NCI-H510A treated with DMSO at 0.1 percent for 48 hours (cell line): Measurements from ENCODE around the gene ADAMTS2.
"Not testable (repeated sequence)": the region's sequence is repeated elsewhere in the genome, so short reads cannot be mapped to it uniquely, and the experiment has no call there.

Source experiments
- DNase-seq: peaks from one replicate; lab custom pipeline; 2025; lab: John Stamatoyannopoulos, UW

ADAMTS2 gene

DNA sequence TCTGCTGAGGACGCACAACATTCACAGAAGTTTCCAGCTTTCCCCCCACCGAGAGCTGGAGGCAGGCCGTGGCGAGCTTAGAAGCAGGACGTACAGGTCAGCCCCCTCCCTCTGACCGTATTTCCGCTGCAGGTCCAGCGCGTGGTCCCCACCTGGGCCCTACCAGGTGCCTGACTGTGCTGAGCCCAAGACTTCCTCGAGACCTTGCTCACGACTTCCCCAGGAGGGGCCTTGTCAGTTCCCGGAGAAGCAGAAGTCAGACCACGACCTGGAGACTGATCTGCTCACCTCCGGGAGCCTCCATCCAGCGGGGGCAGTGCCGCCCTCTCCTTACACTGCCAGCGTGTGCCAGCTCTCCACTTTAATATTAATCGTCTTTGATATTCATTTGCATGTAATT lies 128.9 kb downstream of the ADAMTS2 start:
- DNase-seq = not testable (repeated sequence)

DNA sequence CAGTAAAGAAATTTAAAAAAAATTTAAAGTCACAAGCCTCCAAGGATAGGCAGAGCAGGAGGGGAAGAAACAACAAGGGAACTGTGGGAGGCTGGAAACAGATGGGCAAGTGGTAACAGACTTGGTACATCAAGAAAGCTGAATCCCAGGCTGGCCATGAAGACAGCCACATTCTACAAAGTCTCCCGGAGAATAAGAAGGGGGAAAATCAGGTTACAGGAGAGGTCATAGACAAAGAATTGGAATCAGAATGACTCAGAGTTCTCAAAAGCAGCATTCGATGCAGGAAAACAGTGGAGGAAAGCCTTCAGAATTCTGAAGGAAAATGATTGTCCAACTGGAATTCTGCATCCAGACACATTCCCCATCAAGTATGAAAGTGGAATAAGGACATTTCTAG lies 129.7 kb downstream of the ADAMTS2 start:
- DNase-seq = no peak

DNA sequence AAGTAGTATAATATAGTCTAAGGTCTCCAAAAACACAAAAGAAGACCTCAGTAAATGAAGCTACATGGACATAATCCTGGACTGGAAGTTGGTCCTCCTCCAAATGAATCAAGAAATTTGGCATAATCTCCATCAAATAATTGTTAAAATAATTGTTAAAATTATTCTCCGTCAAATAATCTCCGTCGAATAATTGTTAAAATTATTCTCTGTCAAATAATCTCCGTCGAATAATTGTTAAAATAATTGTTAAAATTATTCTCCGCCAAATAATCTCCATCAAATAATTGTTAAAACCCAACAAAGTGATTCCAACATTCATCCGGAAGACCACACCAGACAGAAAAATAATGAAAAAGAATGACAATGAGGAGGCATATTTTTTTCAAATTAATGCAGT lies 130.6 kb downstream of the ADAMTS2 start:
- DNase-seq = no peak

DNA sequence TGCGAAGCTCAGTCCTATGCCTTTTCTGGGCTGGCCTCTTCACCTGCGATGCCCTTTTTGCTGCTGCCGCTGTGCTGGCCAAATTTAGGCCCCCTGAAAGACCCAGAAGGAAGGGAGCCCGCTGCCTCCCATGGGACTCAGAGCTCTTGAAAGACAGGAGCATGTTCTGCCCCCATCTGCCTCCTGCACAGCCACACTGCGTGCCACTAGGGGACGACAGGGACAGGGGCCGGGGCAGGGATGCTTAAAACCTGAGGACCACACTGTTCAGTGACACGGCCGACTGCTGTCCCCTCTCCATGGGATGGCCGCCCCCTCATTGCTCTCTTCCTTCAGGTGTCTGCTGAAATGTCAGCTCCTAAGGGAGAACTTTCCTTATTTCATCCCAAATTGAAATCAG lies 132.4 kb downstream of the ADAMTS2 start:
- DNase-seq = no peak

DNA sequence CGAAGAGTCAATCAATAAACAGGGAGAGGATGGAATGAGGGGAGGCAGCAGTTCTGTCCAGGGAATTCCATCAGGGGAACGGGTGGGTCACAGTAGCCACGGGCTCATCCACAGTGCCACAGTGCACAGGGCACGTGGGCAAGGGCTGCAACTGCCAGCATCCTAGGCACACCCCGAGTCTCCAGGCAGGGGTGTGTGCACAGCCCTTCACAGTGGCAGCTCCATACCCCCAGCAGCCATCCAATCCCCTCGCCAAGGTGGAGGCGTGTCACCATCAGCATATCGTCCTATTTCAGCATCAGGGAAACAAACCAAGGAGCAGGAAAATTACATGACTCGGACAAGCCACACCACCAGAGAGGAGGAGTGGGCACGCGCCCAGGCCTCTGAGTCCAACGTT lies 133.6 kb downstream of the ADAMTS2 start:
- DNase-seq = no peak

DNA sequence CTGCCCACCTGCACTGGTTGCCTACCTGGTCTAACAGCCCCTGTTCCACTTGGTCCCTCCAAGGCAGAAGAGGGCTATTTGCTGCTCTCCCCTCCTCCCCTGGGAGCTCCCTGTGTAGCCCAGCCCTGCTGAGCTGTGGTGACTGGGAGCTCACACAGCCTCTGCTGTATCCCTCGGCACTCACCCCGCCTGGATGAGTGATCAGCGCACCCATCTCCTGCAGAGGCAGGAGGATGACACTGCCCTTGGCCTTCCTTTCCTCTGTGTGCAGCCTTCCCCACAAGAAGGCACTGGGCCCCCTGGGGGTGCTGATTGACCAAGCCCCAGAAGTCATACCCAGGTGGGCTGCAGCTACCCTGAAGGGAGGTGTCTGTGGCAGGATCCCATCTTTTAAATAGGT lies 134.2 kb downstream of the ADAMTS2 start:
- DNase-seq = no peak

DNA sequence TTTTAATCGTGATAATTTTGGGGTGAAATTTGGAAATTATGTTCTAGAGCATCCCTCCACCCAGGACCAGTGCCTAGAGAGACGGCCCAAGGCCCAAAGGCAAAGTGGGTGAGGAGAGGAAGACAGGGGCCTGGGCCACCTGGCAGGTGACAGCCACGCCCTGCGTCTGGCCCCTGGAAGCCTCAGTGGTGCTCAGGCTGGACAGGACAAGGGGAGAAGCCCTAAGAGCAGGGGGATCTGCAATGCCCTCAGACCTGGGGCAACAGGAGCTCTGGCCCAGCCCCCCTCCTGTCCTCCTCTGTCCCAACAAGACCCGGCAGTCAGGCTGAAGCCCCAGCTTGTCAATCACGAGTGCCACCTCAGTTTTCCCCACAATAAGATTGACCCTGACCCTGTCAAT lies 134.8 kb downstream of the ADAMTS2 start:
- no peak for DNase-seq

DNA sequence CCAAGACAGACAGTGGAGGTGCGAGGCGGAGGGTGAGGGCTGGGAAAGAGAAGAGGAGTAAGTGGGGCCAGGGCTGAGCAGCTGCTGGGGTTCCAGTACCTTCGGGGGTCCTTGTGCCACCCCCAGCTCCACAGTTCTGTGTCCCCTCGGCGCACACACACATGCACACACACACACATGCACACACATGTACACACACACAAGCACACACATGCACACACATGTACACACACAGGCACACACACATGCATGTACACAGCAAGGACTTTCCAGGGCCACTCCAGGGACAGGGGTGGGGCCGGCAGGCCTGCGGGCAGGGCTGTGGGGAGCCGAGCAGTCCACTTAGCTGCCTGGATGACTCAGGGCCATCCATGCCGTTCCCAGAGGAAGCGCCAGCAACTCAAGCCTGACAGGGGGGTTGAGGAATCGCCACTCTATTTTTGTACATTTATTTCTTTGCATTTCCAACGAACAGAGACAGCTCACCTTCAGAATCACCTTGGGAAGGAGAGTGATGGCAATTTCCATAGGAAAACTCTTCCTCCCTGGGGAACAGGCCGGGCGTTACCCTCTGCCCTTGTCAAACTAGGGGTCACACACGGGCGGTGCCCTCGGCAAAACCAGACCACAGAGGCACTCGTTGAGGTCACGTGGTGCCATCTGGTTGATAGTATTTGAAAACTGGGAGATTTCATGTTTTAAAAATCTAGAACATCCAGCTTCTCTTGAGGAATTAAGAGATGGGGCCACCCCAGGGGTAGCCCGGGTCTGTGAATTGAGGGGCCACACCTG lies 135.7 kb downstream of the ADAMTS2 start:
- no peak for DNase-seq

DNA sequence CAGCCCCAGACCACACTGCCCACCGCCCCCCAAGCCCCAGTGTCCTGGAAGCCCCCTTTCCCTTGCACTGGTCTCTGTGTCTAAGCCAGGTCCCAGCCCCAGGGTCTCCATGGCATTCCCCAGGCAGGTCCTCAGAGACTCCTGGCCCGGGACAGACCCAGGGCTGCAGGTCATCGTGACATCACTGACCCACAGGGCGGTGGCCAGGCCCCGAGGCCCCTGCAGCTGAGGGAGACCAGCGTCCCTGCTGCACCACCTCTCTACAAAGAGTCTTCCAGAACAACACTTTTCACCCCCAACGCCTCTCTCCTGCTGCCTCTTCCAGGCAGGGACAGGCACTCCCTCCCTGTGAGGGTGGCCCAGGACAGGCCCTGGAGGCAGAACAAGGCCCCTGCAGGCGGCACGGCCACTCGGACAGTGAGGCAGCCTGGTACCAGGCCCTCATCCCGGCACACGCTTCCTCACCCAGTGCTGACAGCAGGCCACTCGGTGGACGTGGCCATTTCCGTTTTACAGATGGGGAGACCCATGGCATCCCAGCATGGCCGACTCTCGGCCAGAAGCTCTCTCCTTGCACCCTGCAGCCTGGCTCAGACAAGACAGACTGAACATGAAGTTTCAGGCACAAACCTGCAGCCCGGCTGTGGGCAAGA lies 136.4 kb downstream of the ADAMTS2 start:
- no peak for DNase-seq

DNA sequence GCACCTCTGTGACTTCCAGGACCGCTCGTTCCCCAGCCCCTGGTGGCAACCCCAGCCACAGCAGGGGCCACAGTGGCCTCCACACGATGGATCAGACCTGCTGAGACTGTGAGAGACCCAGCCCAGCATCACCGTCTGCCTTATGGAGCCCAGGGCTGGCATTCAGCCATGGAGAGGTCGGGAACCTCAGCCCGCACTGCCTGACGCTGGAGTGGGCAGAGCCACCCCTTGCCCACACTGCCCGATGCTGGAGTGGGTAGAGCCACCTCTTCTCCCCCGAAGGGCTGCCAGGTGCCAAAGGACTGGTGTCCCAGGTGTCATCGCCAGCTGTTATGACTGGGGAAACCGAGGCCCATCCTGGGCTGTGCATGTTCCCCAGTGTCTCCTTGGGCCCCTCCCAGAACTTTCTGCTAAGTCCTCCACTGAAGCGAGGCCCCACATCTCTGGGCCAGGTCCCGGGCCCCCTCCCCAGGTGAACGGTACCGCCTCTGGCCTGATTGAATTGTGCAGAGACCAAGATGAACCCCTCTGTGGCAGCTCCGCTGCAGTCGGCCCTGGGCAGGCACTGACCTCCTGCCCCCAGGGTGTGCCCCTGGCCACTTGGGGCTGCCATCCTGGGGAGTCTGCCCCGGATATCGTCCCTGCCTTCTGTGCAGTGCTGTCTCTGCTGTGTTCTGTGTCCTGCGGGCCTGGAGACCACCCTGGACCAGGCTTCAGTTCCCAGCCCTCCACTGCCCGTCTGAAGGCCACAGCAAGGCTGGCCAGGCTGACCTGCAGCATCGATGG lies 137.1 kb downstream of the ADAMTS2 start:
- DNase-seq = no peak

DNA sequence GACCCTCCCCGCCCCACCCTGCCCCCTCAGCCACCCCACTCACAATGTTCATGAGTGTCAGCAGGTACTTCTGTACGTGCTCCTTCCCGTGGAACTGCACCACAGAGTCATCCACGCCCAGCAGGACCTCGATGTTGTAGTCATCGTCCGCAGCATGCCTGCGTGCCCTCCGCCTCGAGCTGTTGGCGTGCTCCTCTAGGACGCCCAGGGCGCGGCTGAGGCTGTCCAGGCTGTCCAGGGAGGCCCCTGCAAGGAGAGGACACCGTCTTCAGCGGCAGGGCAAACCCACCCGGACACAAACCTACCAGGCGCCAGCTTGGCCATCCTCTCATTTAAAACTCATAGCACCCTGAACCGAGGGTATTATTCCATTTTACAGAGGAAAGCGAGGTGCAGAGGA lies 137.8 kb downstream of the ADAMTS2 start:
- no peak for DNase-seq

DNA sequence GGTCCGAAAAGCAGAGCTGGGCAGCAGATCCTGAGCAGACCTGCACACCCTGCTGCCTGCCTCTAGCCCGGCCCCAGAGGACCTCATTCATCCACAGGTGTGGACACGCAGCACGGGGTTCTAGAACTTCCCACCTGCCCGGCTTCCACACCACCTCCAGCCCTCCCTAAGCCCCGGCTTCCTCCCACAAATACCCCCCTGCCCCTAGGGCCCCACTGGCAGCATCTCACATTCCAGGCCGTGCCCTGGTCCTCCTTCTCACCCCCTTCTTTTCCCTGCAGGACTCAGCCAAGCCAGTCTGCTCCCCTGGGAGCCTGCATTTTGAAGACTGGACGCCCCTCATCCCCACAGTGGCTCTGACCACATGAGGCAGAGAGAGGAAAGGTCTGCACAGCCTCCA lies 138.9 kb downstream of the ADAMTS2 start:
- DNase-seq = no peak

DNA sequence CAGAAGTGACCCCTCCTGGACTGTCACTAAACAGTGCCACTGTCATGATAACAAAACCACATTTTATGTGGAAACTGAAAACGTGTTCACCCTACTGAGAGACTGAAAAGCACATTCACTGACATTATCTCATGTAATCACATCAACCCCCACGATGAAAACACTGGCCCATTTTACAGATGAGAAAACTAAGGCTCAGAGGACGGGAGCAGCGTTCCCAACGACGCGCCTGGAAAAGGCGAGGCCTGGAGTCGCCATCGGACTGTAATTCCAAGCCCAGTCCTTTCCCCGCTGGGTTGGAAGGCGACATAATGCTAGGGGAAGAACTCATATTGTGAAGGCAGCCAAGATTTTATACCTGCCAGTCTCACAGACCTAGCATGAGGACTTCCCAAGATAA lies 140.0 kb downstream of the ADAMTS2 start:
- no peak for DNase-seq

DNA sequence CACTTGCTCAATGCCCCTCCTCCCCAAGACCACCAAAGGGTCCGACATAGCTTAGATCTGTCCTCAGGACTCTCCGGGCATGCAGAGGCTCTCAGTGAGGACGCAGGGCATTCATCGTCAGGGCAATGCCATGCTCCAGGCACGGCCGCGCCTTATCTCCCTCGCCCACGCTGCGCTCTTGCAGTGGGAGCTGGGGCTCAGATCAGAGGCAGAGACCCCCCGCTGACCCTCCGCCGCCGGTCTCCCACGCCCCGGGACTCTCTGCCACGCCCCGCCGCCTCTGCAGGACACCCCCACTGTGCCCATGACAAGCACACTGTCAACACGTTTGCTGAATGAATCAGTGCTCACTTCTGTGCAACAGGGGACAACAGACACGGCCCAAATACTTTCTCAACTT lies 140.7 kb downstream of the ADAMTS2 start:
- no peak for DNase-seq

DNA sequence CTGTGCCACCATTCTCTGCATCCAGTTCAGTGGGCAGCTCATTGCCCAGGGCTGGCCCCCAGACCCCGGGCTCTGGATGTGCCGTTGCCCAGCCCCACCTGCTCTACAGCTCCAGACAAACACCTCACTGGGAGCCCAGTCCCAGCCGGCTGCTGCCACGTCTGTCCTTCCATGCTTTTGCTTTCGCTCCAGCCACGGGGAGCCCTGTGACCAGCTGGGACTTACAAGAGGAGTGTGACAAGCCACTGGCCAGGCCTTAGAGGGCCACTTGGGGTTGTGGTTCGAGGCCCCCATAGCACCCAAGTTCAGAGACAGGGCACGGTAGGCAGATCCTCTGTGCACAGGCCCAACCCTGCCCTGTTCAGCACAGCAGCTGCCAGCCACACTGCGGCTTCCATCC lies 142.0 kb downstream of the ADAMTS2 start:
- DNase-seq = no peak

DNA sequence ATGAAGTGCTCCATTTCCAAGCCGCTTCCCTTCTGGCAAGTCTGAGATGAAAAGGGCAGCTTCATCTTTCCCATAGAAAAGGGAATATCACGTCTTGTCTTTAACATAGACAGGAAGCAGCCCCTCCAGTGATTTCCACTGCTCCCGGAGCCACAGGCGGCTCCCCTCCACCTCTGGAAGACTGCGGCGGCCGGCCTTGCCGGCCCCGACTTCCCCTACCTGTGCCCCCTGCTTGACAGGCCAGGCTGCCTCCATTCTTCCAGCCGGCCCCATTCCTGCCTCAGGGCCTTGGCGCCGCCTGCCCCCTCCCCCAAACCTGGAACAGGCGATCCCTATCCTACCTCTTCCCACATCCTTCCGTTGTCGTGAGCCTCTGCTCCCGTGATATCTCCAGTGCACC lies 143.3 kb downstream of the ADAMTS2 start:
- no peak for DNase-seq

DNA sequence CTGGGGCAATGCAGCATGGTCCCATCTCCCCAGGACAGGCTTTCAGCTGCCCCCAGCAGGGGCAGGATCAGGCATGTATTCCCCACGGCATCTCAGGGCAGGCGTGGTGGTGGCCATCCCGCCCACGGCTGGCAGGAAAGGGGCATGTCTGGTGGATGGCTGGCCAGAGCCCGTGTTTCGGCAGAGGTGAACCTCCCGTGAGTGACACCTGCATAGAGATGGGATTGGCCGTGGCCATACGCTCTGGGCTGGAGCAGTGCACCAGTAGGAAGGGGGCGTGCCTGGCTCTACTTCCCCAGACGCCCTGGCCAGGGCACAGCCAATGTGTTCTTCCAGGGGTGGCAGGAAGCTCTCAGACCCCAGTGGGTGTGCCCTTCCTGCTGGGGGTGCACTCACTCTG lies 146.0 kb downstream of the ADAMTS2 start:
- no peak for DNase-seq

DNA sequence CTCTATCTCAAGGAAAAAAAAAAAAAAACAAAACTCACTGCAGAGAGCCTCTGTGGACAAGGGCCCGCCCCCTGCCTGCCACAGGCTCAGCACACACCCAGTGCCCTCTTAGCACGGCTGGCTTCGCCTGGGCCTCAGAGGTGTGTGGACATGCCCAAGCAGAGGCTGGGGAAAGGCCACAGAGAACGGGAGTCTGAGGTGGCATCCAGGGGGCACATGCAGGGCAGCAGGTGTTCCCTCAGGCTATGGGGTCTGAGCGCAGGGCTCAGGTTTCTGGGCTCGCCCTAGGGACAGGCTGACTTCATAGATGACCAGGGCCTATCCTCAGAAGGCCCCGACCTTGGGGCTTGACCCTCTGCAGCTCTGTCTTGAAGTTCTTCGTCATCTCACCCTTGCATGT lies 146.4 kb downstream of the ADAMTS2 start:
- no peak for DNase-seq

DNA sequence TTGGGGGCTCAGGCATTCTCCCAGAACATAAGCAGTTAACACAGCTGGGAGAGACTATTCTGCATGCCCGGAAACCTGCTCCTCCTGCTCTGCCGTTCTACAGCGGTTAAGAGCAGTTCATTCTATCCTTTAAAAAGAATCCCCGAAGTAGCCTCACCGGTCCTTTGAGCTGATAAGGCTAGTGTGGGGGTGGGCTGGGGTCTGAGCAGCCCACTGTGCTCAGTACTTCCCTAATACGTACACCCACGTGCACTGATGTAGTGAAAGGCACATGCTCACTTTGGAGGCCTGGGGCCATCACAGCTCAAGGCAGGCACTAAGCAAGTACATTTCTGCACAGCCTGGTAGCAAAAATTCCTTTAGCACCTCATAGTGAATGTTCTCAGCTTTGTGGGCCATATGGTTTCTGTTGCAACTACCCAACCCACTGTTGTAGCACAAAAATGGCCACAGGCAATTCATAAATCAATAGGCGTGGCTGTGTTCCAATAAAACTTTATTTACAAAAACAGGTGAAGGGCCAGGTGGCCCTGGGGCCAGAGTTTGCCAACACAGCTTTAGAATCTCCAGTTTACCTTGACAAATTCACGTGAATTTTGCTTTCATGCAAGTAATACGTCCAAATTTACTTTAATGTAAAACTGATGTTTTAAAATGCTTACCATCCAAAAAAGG lies 148.7 kb downstream of the ADAMTS2 start:
- no peak for DNase-seq

DNA sequence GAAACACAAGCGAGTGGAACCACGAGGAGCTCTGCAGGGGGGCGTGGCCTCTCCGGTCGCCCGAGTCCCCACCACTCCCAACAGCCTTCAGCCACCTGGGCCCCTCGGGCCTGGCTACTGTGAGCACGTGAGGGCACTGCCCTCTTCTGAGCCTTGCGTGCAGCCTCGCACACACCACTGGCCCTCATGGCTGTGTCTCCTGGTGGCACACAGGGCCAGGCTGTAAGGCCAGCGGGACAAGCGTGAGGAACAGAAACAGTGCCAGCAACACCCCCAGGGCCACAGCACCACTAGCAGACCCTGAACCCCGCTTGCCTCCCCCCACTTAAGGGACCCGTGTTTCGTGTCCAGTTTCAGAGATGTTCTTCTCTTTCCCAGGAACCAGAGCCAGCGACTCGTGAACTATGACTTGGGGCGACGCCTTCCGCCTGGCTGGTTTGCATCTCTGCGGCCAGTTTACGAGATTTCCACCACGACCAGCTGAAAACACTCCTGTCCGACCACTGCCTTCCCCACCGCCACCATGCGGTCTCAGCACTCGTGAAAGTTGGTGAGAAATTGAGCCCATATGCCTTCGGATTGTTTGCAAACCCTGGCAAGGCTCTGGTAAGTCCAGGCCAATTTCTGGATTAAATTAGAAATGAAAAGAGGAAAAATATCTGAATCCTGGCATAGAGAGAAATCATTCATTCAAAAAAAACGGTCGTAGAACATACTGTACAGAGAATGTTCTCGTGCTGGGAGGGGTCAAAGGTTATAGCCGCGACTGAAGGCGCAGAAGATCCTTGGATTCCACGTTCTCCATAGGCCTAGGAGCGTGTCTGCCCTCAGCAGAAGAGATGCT lies 149.5 kb downstream of the ADAMTS2 start:
- no peak for DNase-seq

DNA sequence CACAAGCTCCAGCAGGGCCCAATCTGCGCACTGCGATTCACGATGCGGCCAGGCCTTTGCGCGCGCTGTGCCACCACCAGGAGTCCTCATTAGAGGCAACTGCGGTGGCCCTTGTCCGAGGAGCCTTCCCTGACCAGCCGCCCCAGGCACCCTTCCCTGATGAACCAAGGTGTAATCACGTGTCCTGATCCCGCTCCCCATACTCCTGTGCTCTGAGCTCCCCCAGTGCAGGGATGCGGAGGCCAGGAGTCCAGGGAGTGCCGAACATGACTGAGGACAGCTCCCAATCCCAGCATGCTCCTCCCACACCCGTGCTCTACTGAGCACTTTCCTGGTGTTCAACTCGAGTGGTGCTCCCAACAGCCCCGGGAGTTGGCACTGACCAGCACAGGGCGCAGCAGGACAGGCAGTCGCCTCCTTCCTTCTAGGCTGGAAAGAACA lies 150.3 kb downstream of the ADAMTS2 start:
- DNase-seq = no peak
